ENCODE data around the gene KLF1. TPM values are rescaled to one million over a fixed set of nuclear protein-coding genes. Genes with fewer than 3 reads are reported as not detected.

The KLF1 gene
- total RNA-seq, result not detected

GRCh38 chr19:12886969-12887747 lies at the start of gene KLF1:
Gene KLF1 (minus strand): TSS chr19:12887201. CDS start chr19:12887140, 61 bp downstream.
- DNase-seq (ENCODE audit: low spot score in 2 of 2), result no peak
- Histone ChIP-seq H3K9me3 (no peaks in the 10 kb centered on the region), H3K4me3 (peak within 1 kb of the TSS; percentile 49), H3K27ac (no peak within 1 kb of the TSS), H3K36me3 (no peaks in the 10 kb centered on the region), H3K27me3 (peaks cover 20% of the 10 kb centered on the region), H3K4me1 (peaks cover 33% of the 10 kb centered on the region)
- WGBS, result 77% methylated on average over 6 of the region's 17 CpGs
- TF ChIP-seq EP300 (IDR thresholded peaks at IDR 0.05) (no peak), CTCF (IDR thresholded peaks at IDR 0.05) (no peak), POLR2AphosphoS5 (IDR thresholded peaks at IDR 0.05) (no peak)

GRCh38 chr19:12936582-12936981 lies 49.6 kb upstream of the KLF1 start:
- H3K4me1 ChIP-seq, result peaks cover 55% of the 10 kb centered on the region
- no peak for TF ChIP-seq CTCF (IDR thresholded peaks at IDR 0.05)

GRCh38 chr19:12935071-12935470 lies 48.1 kb upstream of the KLF1 start:
- no peak for DNase-seq (ENCODE audit: low spot score in 2 of 2)
- H3K36me3 ChIP-seq, result peaks cover 10% of the 10 kb centered on the region
- H3K4me3 ChIP-seq, result no peak overlapping the region
- H3K27me3 ChIP-seq, result no peaks in the 10 kb centered on the region
- H3K27ac ChIP-seq, result no peak overlapping the region
- H3K9me3 ChIP-seq, result no peaks in the 10 kb centered on the region
- H3K4me1 ChIP-seq, result peaks cover 43% of the 10 kb centered on the region
- WGBS, result 91% methylated on average over 10 of the region's 10 CpGs
- TF ChIP-seq CTCF (IDR thresholded peaks at IDR 0.05), result no peak
- no peak for TF ChIP-seq EP300 (IDR thresholded peaks at IDR 0.05)
- TF ChIP-seq POLR2A (IDR thresholded peaks at IDR 0.05), result no peak
- TF ChIP-seq POLR2AphosphoS5 (IDR thresholded peaks at IDR 0.05), result no peak

More at GRCh38 chr19:12936582-12936981, 49.6 kb upstream of the KLF1 start:
- H3K9me3 ChIP-seq, result no peaks in the 10 kb centered on the region
- no peaks in the 10 kb centered on the region for H3K27me3 ChIP-seq
- H3K36me3 ChIP-seq, result peaks cover 19% of the 10 kb centered on the region
- no peak for DNase-seq (ENCODE audit: low spot score in 2 of 2)
- no peak overlapping the region for H3K4me3 ChIP-seq
- H3K27ac ChIP-seq, result no peak overlapping the region
- 61% methylated on average over 7 of the region's 7 CpGs for WGBS

GRCh38 chr19:12933287-12934072 lies 46.5 kb upstream of the KLF1 start, which contains the start of gene FARSA:
Gene FARSA (minus strand): TSS chr19:12933711. CDS start chr19:12933696, 15 bp downstream.
- WGBS, result 6% methylated on average over 24 of the region's 51 CpGs
- H3K27ac ChIP-seq, result peak within 1 kb of the TSS; percentile 77
- H3K9me3 ChIP-seq, result no peaks in the 10 kb centered on the region
- TF ChIP-seq POLR2A (IDR thresholded peaks at IDR 0.05), result no peak
- no peak for TF ChIP-seq EP300 (IDR thresholded peaks at IDR 0.05)
- TF ChIP-seq POLR2AphosphoS5 (IDR thresholded peaks at IDR 0.05), result peak; percentile 10 to 99 (median 89)
- TF ChIP-seq CTCF (IDR thresholded peaks at IDR 0.05), result no peak
- peak; percentile 96 to 97 for DNase-seq (ENCODE audit: low spot score in 2 of 2)
- no peaks in the 10 kb centered on the region for H3K27me3 ChIP-seq
- peak within 1 kb of the TSS; percentile 84 for H3K4me3 ChIP-seq
- H3K4me1 ChIP-seq, result peaks cover 31% of the 10 kb centered on the region
- H3K36me3 ChIP-seq, result peaks cover 22% of the 10 kb centered on the region

Measured in suprapubic skin (tissue), 4 donors.